Stimulated activated CD4-positive, alpha-beta T cell treated with anti-CD3 and anti-CD28 coated beads, Interleukin-4, amount 100 ng/mL, for 4 hours (primary cell): Measurements from ENCODE around the gene IL19.

Experiments
- DNase-seq, 2 experiments: peaks; one replicate each; pipeline ENCODE4 v3.0.0-alpha.2; 2020

IL19 gene, protein sequence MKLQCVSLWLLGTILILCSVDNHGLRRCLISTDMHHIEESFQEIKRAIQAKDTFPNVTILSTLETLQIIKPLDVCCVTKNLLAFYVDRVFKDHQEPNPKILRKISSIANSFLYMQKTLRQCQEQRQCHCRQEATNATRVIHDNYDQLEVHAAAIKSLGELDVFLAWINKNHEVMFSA

DNA sequence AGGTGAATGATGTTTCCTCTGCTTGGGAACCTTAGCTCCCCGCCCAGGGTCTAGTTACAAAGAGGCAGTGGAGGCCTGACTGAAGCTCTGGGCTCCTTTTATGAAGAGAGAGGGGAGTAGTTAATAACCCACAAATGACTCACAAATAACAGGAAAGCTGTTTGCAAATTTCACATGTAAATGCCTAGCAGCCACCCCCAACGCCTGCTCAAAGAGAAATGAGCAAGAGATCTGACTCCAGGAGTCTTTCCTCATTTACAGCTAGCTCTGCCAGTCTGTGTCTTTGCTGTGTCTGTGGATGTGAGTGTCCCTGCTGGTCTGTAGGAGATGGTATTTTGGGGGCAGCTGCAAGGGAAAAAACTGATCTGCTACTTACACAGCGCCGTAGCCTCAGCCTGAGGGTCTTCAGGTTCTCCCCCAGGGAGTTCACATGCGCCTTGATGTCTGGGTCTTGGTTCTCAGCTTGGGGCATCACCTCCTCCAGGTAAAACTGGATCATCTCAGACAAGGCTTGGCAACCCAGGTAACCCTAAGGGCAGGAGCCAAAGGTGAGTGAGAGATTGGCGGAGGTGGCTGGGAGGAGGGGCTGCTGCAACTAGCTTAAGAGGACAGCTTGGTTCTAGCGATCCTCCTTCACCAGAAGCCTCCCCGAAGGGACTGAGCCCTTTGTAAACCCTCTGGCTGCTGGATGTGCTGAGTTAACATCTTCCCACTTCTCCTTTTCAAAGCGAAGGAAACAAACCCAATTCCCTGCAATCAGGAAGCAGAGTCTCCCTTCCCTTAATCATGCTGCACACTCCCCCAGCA, at the start of gene IL19:
IL19 (plus strand) TSS at position 243 of the 807 bp plus-strand sequence. CDS start 65,890 bp downstream, outside the sequence.
- peak in 1 of 2 experiments; percentile 68 for DNase-seq

DNA sequence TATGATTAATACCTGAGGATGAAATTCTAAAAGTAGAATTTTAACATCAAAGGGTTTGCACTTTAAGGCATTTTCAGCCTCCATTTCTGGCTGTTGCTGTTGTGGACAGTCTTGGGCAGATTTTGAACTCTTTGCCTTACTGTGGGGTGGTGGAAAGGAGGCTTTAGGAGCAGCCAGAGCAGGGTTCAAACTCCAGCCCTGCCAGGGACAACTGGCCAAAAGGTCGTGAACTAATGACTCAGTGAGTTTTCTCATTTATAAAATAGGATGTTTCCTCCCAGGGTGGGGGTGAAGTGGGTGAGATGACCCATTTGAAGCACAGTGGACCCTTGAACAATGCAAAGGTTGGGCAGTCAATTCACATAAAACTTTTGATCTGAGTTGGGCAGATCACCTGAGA, 49.1 kb upstream of the IL19 start:
- no peak for DNase-seq

DNA sequence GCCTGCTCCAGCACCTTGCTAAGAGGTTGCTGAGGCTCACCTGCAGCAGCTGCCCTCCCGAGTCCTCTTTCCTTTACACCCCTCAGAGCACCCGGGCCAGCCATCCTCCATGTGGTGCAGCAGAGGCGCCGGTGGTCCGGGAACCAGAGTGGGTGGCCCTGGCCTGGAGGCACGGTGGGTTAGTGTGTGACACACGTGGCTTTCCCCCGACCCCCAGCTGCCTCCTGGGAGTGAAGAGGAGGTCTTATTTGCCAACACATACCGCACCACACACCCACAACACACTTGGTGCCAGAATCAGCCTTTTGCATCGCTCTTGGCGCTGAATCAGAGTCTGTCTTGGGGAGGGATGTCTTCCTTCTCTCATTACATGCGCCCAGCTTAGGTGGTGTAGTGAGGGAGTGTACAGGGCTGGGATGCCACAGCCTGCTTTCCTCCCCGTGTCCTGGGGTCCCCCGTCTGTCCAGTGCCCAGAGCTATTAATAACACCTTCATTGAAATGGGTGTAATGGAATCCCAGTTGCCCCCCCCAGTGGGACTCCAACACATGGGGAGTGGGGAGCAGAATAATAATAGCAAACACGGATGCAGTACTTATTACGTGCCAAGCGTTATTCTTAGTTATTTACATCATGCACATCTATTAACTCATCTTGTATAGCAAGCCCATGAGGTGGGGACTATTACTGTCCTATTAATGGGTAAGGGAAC, 47.7 kb upstream of the IL19 start:
- no peak for DNase-seq

DNA sequence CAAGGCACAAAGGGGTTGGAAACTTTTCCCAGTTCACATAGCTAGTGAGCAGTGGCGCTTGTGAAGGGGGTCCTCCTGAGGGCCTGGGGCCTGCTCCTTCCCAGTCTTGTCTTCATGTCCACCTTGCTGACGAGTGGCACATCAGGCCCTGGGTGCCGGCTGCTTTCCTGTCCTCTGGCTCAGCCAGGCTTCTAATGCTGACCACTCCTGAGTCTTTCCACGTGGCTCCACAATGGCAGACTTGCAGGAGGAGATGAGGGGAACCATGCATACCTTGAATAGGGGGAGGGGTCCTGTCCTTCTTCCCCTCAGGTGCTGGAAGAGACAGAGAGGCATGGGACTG, 47.1 kb upstream of the IL19 start:
- no peak for DNase-seq

DNA sequence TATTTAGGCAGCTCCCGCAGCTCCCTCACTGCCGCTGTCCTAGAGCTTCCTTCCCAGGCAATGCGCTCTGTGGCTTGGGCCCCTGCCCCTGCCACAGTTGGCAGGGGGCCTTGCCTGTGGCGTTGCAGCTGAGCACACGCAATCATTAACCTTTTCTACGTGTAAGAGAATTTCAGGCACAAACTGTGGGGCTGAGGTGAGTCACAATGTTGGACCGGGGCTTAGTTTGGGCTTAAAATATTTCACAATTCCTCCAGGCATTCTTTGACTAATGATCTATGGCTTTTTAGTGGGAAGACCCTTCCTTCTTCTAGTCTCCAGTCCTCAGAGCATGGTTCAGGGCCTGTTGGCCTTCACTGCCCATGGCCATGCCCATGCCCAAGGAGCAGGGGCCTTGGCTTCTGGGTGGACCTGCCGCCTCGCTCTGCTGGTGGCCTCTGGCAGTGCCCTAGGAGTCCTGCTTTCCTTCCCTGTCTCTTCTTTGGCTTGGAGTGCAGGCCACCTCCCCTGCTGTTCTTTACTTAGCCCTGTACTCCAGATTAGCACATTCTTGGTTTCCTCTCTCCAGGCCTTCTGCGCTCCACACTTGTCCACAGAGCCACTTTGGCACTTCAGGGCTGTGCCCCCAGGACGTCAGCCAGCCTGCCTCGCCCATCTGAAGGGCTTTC, 46.6 kb upstream of the IL19 start:
- DNase-seq: no peak

DNA sequence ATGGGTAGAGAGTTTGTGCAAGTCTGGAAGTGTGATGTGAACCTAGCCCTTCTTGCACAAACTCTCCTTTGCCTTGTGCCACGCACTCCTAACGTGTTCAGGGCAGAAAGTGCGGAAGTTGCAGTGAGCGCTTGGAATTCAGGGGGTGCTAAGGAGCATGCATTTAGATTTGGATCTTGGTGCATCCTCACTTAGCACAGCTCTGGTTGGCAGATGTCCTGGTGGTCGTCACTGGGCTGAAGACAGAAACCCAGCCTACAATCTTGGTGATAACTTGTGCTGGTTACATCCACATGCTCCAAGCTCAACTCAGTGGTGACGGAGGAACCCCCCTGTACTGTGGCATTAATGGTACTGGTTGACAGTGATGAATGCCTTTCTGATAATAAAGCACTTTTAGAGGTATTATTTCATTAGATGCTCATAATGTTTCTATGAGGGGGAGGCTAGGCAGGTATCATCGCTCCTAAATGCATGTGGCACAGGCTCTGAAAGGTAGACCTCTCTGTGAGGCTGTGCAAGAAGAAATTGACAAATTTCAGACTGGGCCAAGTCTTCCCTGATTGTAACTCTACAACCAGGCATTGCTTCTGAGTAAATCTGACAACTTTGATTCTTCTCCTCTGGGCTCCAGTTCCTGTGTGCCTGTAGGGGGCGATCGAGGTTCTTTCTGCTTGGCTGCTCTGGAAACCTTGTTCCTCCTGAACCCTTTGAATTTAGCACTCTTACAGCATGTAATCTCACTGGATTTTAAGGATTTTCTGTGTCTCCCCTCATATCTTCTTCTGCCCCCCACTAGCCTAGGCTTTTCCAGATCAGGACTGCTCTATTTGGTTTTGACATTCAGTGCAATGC, 45.2 kb upstream of the IL19 start:
- peak; percentile 46 to 55 for DNase-seq

DNA sequence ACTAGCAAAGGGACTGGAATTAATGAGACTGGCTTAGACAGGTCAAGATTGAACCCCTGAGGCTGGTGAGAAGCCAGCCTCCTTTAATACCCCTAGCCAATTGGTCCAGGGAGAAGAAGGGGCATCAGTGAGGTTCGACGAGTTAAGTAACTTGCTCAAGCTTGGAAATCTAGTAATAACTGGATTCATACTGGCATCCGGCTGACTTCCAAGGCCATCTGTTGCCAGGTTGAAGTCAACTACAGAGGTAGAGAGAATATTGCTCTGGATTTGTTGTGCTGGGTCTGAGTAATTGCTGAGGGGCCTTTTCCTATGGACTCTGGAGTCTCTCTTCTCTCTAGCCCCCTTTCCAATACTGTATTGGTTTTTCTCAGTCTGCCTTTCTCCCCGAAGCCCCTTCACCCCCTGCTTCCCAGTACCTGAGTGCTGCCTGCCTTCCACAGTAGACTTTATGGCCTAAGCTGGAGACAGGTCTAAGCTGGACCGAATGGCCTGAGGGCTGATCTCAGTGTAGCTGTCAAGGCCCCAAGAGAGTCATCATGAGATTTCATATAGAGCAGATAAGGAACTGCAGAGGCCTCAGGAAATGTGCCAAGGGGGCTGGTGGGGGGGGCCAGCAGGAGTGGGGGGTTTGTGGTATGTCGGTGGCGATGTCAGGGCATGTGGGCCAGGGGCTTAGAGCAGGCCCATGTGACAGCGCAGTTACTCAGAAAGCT, 42.4 kb upstream of the IL19 start:
- DNase-seq: no peak

DNA sequence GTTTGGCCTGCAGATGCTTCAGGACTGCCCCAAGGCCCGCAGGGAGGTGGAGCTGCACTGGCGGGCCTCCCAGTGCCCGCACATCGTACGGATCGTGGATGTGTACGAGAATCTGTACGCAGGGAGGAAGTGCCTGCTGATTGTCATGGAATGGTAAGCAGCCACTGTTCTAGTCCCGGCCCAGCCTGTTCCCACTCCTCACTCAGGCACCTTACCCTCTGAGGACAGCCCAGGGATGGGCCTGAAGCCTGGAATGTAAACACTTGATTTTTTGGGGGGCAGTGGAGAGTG, 41.9 kb upstream of the IL19 start:
- DNase-seq: no peak

DNA sequence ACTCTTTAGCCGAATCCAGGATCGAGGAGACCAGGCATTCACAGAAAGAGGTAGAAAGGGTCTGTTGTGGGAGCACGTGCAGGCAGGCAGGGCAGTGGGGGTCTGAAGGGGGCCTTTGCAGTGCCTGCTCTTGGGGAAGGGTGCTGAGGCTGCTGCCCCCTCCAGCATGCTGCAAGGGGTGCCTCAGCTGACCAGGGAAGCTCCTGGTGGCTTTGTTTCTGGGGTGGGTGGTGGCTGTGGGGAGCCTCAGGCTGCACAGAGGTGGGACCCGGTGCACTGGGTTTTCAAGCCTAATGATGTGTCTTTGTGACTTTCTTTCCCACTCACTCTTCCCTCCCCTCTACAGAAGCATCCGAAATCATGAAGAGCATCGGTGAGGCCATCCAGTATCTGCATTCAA, 41.5 kb upstream of the IL19 start:
- no peak for DNase-seq

DNA sequence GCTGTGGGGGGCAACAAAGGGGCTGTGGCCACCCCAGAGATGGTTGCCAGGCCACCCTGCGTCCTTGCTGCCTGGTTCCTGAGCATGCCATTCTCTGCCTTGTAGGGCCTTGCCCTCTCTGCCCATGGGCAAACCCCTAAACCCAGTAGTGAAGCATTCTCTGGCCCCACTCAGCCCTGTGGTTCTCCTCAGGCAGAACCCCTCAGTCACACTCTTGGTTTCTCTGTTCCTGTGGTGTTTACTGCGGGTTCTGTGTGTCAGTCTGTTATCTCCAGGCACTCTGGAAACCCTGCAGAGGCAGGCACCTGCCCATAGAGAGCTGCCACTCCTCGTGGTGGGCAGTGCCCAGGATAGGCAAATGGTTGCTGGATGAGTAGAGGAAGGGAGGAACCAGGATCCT, 41.1 kb upstream of the IL19 start:
- no peak for DNase-seq

DNA sequence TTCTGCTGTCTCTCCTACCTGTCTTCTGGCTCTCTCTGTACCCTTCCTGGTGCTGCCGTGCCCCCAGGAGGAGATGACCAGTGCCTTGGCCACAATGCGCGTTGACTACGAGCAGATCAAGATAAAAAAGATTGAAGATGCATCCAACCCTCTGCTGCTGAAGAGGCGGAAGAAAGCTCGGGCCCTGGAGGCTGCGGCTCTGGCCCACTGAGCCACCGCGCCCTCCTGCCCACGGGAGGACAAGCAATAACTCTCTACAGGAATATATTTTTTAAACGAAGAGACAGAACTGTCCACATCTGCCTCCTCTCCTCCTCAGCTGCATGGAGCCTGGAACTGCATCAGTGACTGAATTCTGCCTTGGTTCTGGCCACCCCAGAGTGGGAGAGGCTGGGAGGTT, 38.1 kb upstream of the IL19 start:
- no peak for DNase-seq

DNA sequence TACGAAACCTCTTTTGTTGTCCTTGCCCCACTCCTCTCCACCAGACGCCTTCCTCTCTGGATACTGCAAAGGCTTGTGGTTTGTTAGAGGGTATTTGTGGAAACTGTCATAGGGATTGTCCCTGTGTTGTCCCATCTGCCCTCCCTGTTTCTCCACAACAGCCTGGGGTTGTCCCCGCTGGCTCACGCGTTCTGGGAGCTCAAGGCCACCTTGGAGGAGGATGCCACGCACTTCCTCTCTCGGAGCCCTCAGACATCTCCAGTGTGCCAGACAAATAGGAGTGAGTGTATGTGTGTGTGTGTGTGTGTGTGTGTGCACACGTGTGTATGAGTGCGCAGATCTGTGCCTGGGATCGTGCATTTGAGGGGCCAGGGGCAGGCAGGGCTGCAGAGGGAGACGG, 37.6 kb upstream of the IL19 start:
- DNase-seq: no peak

DNA sequence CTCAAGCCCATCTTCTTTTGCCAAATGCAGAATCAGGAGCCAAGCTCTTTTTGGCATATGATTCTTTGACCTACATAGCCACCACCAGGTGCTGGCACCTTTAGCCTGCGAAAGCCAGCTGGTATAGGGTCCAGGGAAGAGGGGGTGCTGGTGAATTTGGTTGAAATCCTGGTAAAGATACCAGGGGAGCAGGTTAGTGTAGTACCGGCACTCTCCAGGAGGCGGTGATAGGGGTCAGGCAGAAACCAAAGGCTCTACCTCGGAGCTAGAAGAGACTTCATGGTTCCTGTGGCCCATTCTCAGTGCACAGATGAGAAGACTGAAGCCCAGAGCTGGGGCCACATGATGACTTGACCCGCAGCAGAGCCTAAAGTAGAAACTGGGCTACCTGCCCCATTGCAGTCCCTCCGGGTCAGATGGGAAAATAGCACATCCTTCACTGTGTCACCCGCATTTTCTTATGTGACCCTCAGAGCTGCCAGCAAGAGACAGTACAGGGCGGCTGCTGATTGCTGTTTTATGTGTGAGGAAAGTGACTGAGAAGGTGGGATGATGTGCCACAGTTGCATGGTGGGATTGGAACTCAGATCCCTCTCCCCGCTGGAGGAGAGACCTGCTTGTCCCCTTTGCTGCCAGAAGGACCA, 36.0 kb upstream of the IL19 start:
- peak; percentile 70 to 81 for DNase-seq

DNA sequence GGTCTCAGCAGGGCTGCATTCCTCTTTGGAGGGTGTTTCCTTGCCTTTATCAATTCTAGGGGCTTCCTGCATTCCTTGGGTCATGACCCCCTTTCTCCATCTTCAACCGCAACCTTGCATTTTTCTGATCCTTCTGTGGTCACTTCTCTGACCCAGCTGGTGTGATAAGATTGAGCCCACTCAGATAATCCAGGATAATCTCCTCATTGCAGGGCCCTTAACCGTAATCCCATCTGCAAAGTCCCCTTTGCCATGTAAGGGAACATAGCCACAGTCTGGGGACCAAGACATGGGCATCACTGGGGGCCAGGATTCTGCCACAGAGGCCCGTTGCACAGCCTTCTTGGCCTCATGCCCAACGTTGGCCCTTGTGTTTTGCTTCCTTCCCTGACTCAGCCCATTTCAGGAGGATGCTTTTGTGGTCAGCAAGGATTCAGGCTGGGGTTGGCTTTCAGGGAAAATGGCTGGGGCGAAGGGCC, 35.0 kb upstream of the IL19 start:
- no peak for DNase-seq

DNA sequence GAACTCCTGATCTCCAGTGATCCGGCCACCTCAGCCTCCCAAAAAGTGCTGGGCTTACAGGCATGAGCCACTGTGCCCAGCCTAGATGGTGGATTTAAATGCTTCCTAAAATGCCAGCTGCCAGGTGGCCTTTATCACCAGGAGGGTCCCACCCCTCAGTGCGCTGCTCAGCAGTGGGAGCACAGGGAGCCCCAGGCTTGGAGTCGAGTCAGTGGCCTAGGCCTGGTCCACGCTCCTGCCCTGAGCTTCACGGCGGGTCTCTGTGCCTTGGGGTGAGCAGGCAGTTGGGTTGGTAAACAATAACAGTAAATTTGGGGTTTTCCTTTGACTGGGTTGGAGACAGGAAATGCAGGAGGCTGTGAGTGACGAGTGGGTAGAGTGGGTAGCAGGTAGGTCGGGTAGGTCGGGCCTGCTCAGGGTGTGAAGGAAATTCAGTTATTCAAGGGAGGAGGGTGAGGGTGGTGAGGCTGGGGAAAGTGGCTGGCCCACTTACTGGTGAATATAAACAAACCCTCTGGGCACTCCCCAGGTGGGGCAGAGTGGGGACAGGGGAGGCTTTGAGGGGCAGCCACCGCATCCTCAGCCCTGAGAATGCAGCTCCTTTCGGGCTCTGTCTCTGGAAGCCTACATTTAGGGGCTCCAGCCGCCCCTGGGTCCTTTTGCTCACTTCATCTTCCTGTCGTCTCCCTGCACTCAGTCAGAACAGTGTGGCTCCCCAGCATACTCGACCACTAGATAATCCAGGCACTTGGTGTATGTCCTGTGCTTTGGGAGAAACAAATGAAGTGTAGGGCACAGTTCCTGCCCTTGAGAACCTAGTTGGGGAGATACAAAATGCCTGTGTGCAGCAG, 33.5 kb upstream of the IL19 start:
- peak in 1 of 2 experiments; percentile 70 for DNase-seq

DNA sequence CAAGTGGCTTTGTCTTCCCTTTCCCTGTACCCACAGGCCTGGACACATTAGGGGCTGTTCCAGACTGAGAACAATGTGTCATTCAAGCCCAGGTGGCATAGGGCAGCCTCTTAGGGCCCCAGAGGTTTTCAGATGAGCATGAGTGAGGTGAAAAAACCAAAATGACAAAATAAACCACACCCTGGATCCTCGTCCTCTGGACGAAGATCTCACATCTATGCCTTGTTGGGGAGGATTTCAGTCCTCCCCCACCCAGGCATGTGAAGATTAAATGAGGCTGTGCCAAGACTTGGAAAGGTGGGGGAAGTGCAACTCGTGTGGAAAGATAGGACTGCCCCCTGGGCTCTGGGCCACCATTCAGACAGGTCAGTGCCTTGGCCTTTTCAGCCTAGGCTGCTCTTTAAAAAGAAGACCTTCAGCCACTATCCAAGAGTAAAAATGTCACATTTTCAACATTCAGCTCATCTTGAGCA, 32.8 kb upstream of the IL19 start:
- no peak for DNase-seq

DNA sequence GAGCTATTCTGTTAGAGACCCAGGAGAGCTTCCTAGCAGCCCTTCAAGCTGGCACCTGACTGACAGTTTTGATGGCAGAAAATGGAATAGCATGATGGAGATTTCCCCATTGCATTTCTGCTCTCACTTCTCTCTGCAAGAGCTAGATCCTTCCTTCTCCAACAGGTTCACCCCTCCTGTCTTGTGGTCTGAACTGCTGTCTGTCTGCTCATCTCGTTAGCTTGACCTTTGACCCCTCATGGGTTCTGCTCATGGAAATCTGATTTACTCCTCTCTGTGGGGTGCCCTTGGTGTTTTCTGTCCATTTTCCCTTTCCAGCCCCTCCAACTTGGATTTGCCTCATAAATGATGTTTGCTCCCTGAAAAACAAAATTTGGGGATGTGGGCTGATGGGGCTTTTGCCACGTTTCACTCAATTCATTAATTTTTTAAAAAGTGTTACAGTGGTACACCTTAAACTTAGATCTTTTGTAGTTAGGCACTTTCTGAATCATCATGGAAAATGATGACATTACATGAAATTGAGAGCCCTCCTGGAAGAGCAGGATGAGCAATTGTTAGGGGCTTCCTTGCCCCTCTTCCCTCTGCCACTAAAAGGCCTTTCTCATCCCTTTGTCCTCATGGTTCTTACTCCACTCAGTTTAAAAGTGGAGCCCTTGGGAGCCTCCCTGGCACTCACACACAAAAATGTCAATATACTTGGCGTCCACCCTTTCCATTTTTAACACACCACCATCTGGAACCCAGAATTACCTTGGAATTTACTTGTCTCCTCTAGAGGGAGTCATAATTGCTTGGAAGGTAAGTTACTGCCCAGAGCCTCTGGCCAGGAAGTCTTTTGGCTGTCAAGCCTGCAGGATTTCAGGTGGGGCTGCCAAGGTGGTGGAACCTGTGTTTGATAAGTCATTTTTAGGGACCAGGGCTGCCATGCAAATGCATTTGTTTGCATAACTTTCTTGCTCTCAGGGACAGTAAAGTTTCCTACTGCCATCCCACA, 31.9 kb upstream of the IL19 start:
- no peak for DNase-seq

DNA sequence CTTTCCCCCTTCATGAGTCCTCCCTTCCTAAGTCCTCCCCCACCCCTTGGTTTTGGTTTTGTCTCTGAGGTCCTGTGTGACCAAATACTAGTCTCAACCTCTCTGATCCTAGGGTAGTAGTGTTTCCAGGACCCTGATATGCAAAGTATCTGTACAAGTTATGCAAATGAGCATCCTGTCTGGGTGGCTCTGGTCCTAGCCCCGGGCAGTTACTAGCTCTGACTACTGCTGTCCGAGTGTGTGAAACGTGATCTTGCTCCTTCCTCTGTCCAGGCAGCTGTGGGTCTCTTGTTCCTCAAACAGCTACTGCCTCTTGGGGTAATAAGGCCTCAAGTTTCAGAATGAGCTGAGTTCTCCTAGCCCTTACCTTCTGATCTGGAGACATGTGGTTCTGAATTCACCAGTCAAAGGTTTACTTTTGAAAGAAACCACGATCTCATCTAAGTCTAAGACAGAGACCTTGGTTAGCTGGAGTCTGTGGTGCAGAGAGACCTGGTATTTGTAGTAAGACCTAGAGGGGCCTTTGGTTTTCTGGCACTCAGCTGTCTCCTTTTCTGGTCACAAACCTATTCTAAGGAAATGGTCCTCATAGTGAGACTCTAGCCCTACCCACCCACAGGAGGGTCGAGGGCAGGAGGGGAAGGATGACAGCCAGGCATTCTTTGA, 31.0 kb upstream of the IL19 start:
- no peak for DNase-seq
